H9 (cell line): ENCODE measurements around the gene DUOXA2. TPM values are rescaled to one million over a fixed set of nuclear protein-coding genes. Genes with fewer than 3 reads are reported as not detected.

Source experiments
- DNase-seq: peaks from one replicate; pipeline ENCODE4 v3.0.0-alpha.2; 2017
- H2AFZ ChIP-seq: one replicate; pipeline ENCODE4 v1.6.1; 2013; ENCODE audit warnings: mild to moderate bottlenecking, low read length, control low read depth, moderate library complexity
- H2AK5ac ChIP-seq: 2 replicates; pipeline ENCODE4 v1.6.1; 2013; ENCODE audit warnings: low read length, control low read depth, mixed read lengths; ENCODE audit not compliant: insufficient read length
- H2BK120ac ChIP-seq: one replicate; pipeline ENCODE4 v1.6.1; 2013; ENCODE audit warnings: low read depth, mild to moderate bottlenecking, low read length, control low read depth, inconsistent platforms; ENCODE audit not compliant: poor library complexity, severe bottlenecking
- H2BK12ac ChIP-seq: 2 replicates; pipeline ENCODE4 v1.6.1; 2013; ENCODE audit warnings: low read length, control low read depth, mixed read lengths, low read depth; ENCODE audit not compliant: insufficient read length
- H2BK15ac ChIP-seq: 2 replicates; pipeline ENCODE4 v1.6.1; 2013; ENCODE audit warnings: low read depth, low read length, control low read depth
- H2BK20ac ChIP-seq: one replicate; pipeline ENCODE4 v1.6.1; 2013; ENCODE audit warnings: low read depth, mild to moderate bottlenecking, low read length, control low read depth, inconsistent platforms; ENCODE audit not compliant: poor library complexity, severe bottlenecking
- H2BK5ac ChIP-seq: 2 replicates; pipeline ENCODE4 v1.6.1; 2013; ENCODE audit warnings: low read length, control low read depth, mixed read lengths; ENCODE audit not compliant: insufficient read length
- H3K14ac ChIP-seq: 2 replicates; pipeline ENCODE4 v1.6.1; 2013; ENCODE audit warnings: low read length, control low read depth; ENCODE audit not compliant: insufficient read depth
- H3K18ac ChIP-seq: 2 replicates; pipeline ENCODE4 v1.6.1; 2013; ENCODE audit warnings: low read depth, mild to moderate bottlenecking, mixed read lengths, low read length, control low read depth; ENCODE audit not compliant: insufficient read length
- H3K23ac ChIP-seq: 2 replicates; pipeline ENCODE4 v1.6.1; 2013; ENCODE audit warnings: low read length, control low read depth, mixed read lengths, low read depth; ENCODE audit not compliant: insufficient read length
- H3K23me2 ChIP-seq: 2 replicates; pipeline ENCODE4 v1.6.1; 2013; ENCODE audit warnings: low read depth, mild to moderate bottlenecking, mixed read lengths, low read length, control low read depth; ENCODE audit not compliant: insufficient read length, poor library complexity, severe bottlenecking
- H3K27ac ChIP-seq: 2 replicates; pipeline ENCODE4 v1.5.1; 2013; ENCODE audit warnings: low read length, control low read depth, mixed read lengths, low read depth; ENCODE audit not compliant: insufficient read length
- H3K27me3 ChIP-seq: 2 replicates; pipeline ENCODE4 v1.6.1; 2013; ENCODE audit warnings: low read length, control low read depth, inconsistent platforms; ENCODE audit not compliant: insufficient read depth
- H3K4ac ChIP-seq: 2 replicates; pipeline ENCODE4 v1.6.1; 2013; ENCODE audit warnings: low read depth, mild to moderate bottlenecking, control low read depth, inconsistent platforms, low read length, moderate library complexity
- H3K4me1 ChIP-seq: 2 replicates; pipeline ENCODE4 v1.6.1; 2013; ENCODE audit warnings: low read length, control low read depth, inconsistent platforms; ENCODE audit not compliant: insufficient read depth
- H3K4me2 ChIP-seq: 2 replicates; pipeline ENCODE4 v1.6.1; 2013; ENCODE audit warnings: low read length, control low read depth, mixed read lengths; ENCODE audit not compliant: insufficient read length, insufficient read depth
- H3K56ac ChIP-seq: 2 replicates; pipeline ENCODE4 v1.6.1; 2013; ENCODE audit warnings: low read depth, mild to moderate bottlenecking, mixed read lengths, low read length, control low read depth; ENCODE audit not compliant: insufficient read length
- H3K79me1 ChIP-seq: 2 replicates; pipeline ENCODE4 v1.6.1; 2013; ENCODE audit warnings: low read depth, mild to moderate bottlenecking, moderate library complexity, low read length, control low read depth, inconsistent platforms; ENCODE audit not compliant: insufficient read depth, poor library complexity, severe bottlenecking
- H3K79me2 ChIP-seq: 2 replicates; pipeline ENCODE4 v1.6.1; 2013; ENCODE audit warnings: low read length, control low read depth, inconsistent platforms; ENCODE audit not compliant: insufficient read depth
- H3K9ac ChIP-seq: 2 replicates; pipeline ENCODE4 v1.6.1; 2013; ENCODE audit warnings: low read length, control low read depth, mixed read lengths; ENCODE audit not compliant: insufficient read length; ENCODE audit errors: extremely low read depth
- H3K9me3 ChIP-seq: one replicate; pipeline ENCODE4 v1.6.1; 2013; ENCODE audit warnings: low read depth, low read length, inconsistent platforms; ENCODE audit not compliant: control insufficient read depth
- H3T11ph ChIP-seq: one replicate; pipeline ENCODE4 v1.6.1; 2013; ENCODE audit warnings: mild to moderate bottlenecking, low read length, control low read depth, inconsistent platforms
- H4K20me1 ChIP-seq: one replicate; pipeline ENCODE4 v1.6.1; 2013; ENCODE audit not compliant: control insufficient read depth, insufficient read length, insufficient read depth
- H4K5ac ChIP-seq: 2 replicates; pipeline ENCODE4 v1.6.1; 2013; ENCODE audit warnings: low read depth, mild to moderate bottlenecking, mixed read lengths, low read length, control low read depth; ENCODE audit not compliant: insufficient read length
- H4K8ac ChIP-seq: replicated peaks from 2 replicates; pipeline ENCODE4 v1.6.1; 2013; ENCODE audit warnings: low read length, control low read depth, mixed read lengths, low read depth; ENCODE audit not compliant: insufficient read length
- H4K91ac ChIP-seq: 2 replicates; pipeline ENCODE4 v1.6.1; 2013; ENCODE audit warnings: low read depth, mild to moderate bottlenecking, moderate library complexity, mixed read lengths, low read length, control low read depth; ENCODE audit not compliant: insufficient read length
- H3K27ac Mint-ChIP-seq, 3 experiments: 2 replicates in 2 of 3; 3 replicates in 1 of 3; pipeline ENCODE4 v1.8.0; 2020 to 2021; ENCODE audit warnings: mixed read lengths in 3 of 3, mild to moderate bottlenecking in 1 of 3, moderate library complexity in 1 of 3
- H3K27me3 Mint-ChIP-seq: 2 replicates; pipeline ENCODE4 v1.8.0; 2021; ENCODE audit warnings: low read depth, mild to moderate bottlenecking, moderate library complexity, mixed read lengths
- H3K36me3 Mint-ChIP-seq, 3 experiments: 2 replicates in 2 of 3; 3 replicates in 1 of 3; pipeline ENCODE4 v1.8.0; 2020 to 2021; ENCODE audit warnings: low read depth in 3 of 3, mixed read lengths in 3 of 3; ENCODE audit not compliant: insufficient read depth in 1 of 3
- H3K4me1 Mint-ChIP-seq, 2 experiments: 2 replicates each; pipeline ENCODE4 v1.8.0; 2020; ENCODE audit warnings: mixed read lengths in 2 of 2
- H3K4me3 Mint-ChIP-seq, 2 experiments: 2 replicates in 1 of 2; 3 replicates in 1 of 2; pipeline ENCODE4 v1.8.0; 2020 to 2021; ENCODE audit warnings: mild to moderate bottlenecking in 2 of 2, mixed read lengths in 2 of 2, moderate library complexity in 1 of 2
- H3K9me3 Mint-ChIP-seq, 2 experiments: 2 replicates in 1 of 2; 3 replicates in 1 of 2; pipeline ENCODE4 v1.8.0; 2020; ENCODE audit warnings: mild to moderate bottlenecking in 2 of 2, mixed read lengths in 2 of 2, moderate library complexity in 1 of 2
- WGBS: extraction: QIAGEN DNeasy Blood & Tissue Kit; methylation state at CpG from one replicate; pipeline ENCODE4 v1.1.7; 2013; ENCODE audit warnings: missing lambda C conversion rate, low lambda C conversion rate, mixed read lengths; ENCODE audit not compliant: insufficient read length; ENCODE audit errors: extremely low coverage; 5-methylcytosine and 5-hydroxymethylcytosine counted together
- total RNA-seq: library from RNA; stranded (reverse); gene quantifications from 2 replicates; pipeline ENCODE4 v1.2.1, GENCODE V29; 2021
- TF ChIP-seq, protein P1 (sequence below): fragments of 200-600 bp; sonication (generic); conservative IDR thresholded peaks from 3 replicates; pipeline ENCODE4 v1.8.0; 2021; ENCODE audit warnings: antibody characterized with exemption, mild to moderate bottlenecking

The DUOXA2 gene
- total RNA-seq, 1 experiment from 2014 or later: not detected

DNA sequence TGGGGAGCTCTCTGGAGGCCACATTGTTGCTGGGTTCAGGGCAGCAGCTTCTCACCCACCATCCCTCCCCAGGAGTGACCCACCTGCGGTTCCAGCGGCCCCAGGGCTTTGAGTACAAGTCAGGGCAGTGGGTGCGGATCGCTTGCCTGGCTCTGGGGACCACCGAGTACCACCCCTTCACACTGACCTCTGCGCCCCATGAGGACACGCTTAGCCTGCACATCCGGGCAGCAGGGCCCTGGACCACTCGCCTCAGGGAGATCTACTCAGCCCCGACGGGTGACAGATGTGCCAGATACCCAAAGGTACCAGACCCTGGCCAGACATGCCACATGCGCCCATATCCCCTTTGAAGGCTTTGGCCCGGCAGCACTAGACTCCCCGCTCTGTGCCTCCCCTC lies 47.5 kb downstream of the DUOXA2 start:
- H3K27me3 Mint-ChIP-seq: peaks cover 15% of the 10 kb centered on the region; the same call in 1 of the 2 replicates
- H4K5ac ChIP-seq: no peak overlapping the region
- no peak overlapping the region for H3K4me2 ChIP-seq
- no peak overlapping the region for H4K8ac ChIP-seq
- H3T11ph ChIP-seq: no peak overlapping the region
- no peak overlapping the region for H3K23ac ChIP-seq
- no peak overlapping the region for H2BK15ac ChIP-seq
- H2BK120ac ChIP-seq: no peak overlapping the region
- H3K9me3 ChIP-seq: no peaks in the 10 kb centered on the region
- TF ChIP-seq, protein P1, sequence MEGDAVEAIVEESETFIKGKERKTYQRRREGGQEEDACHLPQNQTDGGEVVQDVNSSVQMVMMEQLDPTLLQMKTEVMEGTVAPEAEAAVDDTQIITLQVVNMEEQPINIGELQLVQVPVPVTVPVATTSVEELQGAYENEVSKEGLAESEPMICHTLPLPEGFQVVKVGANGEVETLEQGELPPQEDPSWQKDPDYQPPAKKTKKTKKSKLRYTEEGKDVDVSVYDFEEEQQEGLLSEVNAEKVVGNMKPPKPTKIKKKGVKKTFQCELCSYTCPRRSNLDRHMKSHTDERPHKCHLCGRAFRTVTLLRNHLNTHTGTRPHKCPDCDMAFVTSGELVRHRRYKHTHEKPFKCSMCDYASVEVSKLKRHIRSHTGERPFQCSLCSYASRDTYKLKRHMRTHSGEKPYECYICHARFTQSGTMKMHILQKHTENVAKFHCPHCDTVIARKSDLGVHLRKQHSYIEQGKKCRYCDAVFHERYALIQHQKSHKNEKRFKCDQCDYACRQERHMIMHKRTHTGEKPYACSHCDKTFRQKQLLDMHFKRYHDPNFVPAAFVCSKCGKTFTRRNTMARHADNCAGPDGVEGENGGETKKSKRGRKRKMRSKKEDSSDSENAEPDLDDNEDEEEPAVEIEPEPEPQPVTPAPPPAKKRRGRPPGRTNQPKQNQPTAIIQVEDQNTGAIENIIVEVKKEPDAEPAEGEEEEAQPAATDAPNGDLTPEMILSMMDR: no peak
- H3K9me3 Mint-ChIP-seq: no peaks in the 10 kb centered on the region; a peak in 1 of 5 replicates
- H3K4ac ChIP-seq: no peak overlapping the region
- H3K4me1 ChIP-seq: peaks cover 2% of the 10 kb centered on the region; the same call in 1 of the 2 replicates
- no peaks in the 10 kb centered on the region for H3K36me3 Mint-ChIP-seq
- H3K23me2 ChIP-seq: no peaks in the 10 kb centered on the region
- peak overlapping the region in 1 of 3 experiments; percentile 57; a peak in 1 of 7 replicates for H3K27ac Mint-ChIP-seq
- no peak overlapping the region for H2AFZ ChIP-seq
- no peak overlapping the region for H3K4me3 Mint-ChIP-seq
- WGBS: no CpG with 5 or more reads among the region's 14 CpGs
- H4K20me1 ChIP-seq: no peaks in the 10 kb centered on the region
- no peak overlapping the region for H3K18ac ChIP-seq
- no peaks in the 10 kb centered on the region for H3K27me3 ChIP-seq
- H2BK12ac ChIP-seq: no peak overlapping the region
- H2BK5ac ChIP-seq: no peak overlapping the region
- H3K14ac ChIP-seq: no peak overlapping the region
- no peak overlapping the region for H3K56ac ChIP-seq
- no peak overlapping the region for H3K27ac ChIP-seq
- no peak overlapping the region for H3K9ac ChIP-seq
- H3K79me2 ChIP-seq: no peaks in the 10 kb centered on the region
- no peak overlapping the region for H4K91ac ChIP-seq
- H2AK5ac ChIP-seq: no peak overlapping the region
- peaks cover 26 to 39% of the 10 kb centered on the region in 2 experiments for H3K4me1 Mint-ChIP-seq
- no peaks in the 10 kb centered on the region for H3K79me1 ChIP-seq
- H2BK20ac ChIP-seq: no peak overlapping the region
- no peak for DNase-seq
